ENCODE results near the gene DEFB113. TPM values are rescaled to one million over a fixed set of nuclear protein-coding genes. Genes with fewer than 3 reads are reported as not detected.

Gene DEFB113
- total RNA-seq, 1 donor from 2014 or later: not detected

- DNase-seq (ENCODE audit: low spot score) (no peak), ATAC-seq (no peak)
Measured at GRCh38 chr6:49937811-49938210, 31.6 kb downstream of the DEFB113 start.

DNA sequence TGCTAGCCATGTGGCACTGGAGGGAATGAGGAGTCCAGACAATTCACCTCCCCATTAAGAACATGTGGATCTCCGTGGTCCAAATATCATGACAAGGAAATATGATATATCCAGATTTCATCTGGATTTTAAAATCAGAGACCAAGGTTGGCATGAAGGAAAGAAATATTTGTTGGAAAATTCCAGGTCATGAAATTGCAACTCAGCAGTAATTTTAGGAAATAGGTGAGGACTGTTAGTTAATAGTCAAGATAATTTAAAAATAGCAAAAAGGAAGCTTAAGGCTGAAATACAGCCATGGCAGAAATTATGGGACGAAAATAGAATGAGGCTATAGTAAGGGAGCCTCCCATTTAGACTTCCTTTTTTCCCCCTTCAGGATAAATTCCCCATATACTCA lies 32.4 kb downstream of the DEFB113 start:
- ATAC-seq (no peak), DNase-seq (ENCODE audit: low spot score) (no peak)

DNA sequence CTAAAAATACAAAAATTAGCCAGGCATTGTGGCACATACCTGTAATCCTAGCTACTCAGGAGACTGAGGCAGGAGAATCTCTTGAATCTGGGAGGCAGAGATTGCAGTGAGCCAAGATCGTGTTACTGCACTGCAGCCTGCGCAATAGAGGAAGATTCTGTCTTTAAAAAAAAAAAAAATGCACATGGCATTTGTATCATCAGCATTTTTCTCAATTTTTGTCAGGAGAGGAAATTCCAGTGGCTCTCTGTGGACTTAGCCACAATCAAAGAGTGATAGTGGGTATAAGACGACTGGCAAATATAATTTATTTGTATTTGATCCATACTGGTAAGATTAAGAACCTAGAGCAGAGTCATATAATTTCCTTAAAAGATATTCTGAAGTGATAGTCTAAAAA lies 34.0 kb downstream of the DEFB113 start:
- DNase-seq (ENCODE audit: low spot score) (no peak), ATAC-seq (no peak)

- no peak for ATAC-seq
- no peak for DNase-seq (ENCODE audit: low spot score)
Measured at GRCh38 chr6:49934770-49935169, 34.7 kb downstream of the DEFB113 start.

- no peak for ATAC-seq
- DNase-seq (ENCODE audit: low spot score): no peak
Measured at GRCh38 chr6:49933526-49933925, 35.9 kb downstream of the DEFB113 start.

- ATAC-seq (no peak), DNase-seq (ENCODE audit: low spot score) (no peak)
Measured at GRCh38 chr6:49929340-49929739, 40.1 kb downstream of the DEFB113 start.

DNA sequence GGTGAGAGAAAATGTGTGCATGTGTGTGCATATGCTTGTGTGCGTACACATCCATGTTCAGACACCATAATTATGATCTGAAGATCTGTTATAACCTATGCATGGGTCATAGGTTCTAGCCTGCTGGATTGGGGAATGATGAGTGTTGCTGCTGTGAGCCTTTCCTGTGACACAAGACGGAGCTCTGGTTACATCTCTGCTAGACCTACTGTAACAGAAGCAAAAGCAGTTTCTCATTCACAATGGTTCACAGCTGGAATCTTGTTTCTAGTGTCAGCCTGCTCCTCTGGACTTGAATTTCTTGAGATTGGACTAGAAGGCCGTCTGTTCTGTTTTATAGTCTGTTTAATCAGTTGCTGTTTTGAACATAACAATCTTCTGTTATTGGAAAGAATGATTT lies 45.6 kb downstream of the DEFB113 start:
- DNase-seq (ENCODE audit: low spot score) (no peak), ATAC-seq (peak; percentile 31)

DNA sequence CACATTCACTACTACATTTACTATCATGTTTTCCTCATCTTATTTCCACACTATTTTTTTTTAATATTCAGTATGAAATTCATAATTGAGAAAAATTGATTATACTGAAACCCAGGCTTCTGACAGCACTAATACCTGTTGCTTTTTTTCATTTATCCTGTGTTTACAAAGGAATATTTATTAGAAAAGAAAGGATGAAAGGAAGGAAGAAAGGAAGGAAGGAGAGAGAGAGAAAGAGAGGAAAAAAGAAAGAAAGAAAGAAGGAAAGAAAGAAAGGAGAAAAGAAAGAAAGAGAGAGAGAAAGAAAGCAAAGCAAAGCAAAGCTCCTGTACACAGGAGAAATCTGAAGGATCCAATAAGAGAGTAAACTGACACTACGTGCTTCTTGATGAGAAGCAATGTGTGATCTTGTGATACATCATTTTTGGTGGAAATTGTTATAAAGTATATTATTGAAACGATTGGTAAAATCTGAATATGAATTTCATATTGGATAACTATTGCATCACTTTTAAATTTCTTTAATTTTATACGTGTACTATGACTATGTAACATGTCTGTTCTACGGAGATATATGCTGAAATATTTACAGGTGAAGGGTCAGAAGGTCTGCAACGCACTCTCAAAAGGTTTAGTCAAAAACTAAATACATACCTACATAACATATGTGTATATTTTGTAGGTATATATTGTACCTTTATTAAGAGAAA lies 49.3 kb downstream of the DEFB113 start:
- DNase-seq (ENCODE audit: low spot score): no peak
- no peak for ATAC-seq

DNA sequence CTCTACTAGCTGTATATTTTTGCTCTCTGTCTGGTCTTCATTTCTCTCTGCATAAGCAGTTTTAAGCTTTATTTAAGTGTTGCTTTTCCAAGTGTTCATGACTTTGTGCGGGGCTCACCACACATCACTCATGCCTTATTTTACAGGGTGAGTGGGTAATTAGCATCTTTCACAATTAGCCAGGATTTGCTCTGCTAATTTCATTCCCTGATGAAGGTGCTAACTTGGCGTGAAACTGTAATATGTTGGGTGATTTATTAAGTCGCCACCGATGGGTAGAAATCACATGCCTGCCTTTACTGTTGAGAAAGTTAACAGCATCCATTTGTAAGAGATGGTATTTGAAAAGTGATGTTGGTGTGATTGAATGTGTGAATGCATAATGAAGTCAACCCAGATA lies 50.2 kb downstream of the DEFB113 start:
- ATAC-seq: no peak
- no peak for DNase-seq (ENCODE audit: low spot score)

- DNase-seq (ENCODE audit: low spot score) (no peak), ATAC-seq (no peak)
Measured at GRCh38 chr6:49918787-49919186, 50.6 kb downstream of the DEFB113 start.

Other genes starting within 250 kb of the DEFB113 start
- gene CRISP3, start 225.2 kb downstream of the DEFB113 start, total RNA-seq: 0.13 TPM
- not detected for gene PGK2, start 182.3 kb downstream of the DEFB113 start, total RNA-seq
- not detected for gene CRISP1, start 103.1 kb downstream of the DEFB113 start, total RNA-seq
- gene DEFB114, start 5.5 kb downstream of the DEFB113 start, total RNA-seq: not detected
- gene DEFB110, start 52.4 kb upstream of the DEFB113 start, total RNA-seq: not detected
- not detected for gene DEFB112, start 80.3 kb upstream of the DEFB113 start, total RNA-seq